ENCODE data around the gene ANKRD35. TPM values are rescaled to one million over a fixed set of nuclear protein-coding genes. Genes with fewer than 3 reads are reported as not detected.

ANKRD35 gene
- polyA plus RNA-seq, 1 of the 3 experiments (the other 2 are of a cell fraction): 0.08 TPM

GRCh38 chr1:145847827-145848226 is 37.8 kb downstream of the ANKRD35 start (continued):
- TF ChIP-seq CHD2 (IDR thresholded peaks at IDR 0.05; ENCODE audit: low read length, partially characterized antibody) (no peak), FOXM1 (IDR thresholded peaks at IDR 0.05; ENCODE audit: low read depth) (no peak), EZH2phosphoT487 (IDR thresholded peaks at IDR 0.05; ENCODE audit: borderline replicate concordance, low read depth) (no peak), USF1 (IDR thresholded peaks at IDR 0.05; ENCODE audit: borderline replicate concordance, low read depth) (no peak), MEF2A (IDR thresholded peaks at IDR 0.05; ENCODE audit: borderline replicate concordance, low read depth) (no peak)
- TF ChIP-seq, protein P1, sequence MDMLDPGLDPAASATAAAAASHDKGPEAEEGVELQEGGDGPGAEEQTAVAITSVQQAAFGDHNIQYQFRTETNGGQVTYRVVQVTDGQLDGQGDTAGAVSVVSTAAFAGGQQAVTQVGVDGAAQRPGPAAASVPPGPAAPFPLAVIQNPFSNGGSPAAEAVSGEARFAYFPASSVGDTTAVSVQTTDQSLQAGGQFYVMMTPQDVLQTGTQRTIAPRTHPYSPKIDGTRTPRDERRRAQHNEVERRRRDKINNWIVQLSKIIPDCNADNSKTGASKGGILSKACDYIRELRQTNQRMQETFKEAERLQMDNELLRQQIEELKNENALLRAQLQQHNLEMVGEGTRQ (IDR thresholded peaks at IDR 0.05; ENCODE audit: borderline replicate concordance, low read depth, low read length): no peak
- TF ChIP-seq, protein P2, sequence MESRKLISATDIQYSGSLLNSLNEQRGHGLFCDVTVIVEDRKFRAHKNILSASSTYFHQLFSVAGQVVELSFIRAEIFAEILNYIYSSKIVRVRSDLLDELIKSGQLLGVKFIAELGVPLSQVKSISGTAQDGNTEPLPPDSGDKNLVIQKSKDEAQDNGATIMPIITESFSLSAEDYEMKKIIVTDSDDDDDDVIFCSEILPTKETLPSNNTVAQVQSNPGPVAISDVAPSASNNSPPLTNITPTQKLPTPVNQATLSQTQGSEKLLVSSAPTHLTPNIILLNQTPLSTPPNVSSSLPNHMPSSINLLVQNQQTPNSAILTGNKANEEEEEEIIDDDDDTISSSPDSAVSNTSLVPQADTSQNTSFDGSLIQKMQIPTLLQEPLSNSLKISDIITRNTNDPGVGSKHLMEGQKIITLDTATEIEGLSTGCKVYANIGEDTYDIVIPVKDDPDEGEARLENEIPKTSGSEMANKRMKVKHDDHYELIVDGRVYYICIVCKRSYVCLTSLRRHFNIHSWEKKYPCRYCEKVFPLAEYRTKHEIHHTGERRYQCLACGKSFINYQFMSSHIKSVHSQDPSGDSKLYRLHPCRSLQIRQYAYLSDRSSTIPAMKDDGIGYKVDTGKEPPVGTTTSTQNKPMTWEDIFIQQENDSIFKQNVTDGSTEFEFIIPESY (IDR thresholded peaks at IDR 0.05; ENCODE audit: borderline replicate concordance, low read depth): no peak

GRCh38 chr1:145846201-145846612 is 39.5 kb downstream of the ANKRD35 start:
- Histone ChIP-seq H2AFZ (ENCODE audit: low read depth) (peak overlapping the region; percentile 77; the same call in 1 of the 2 replicates), H3K36me3 (replicated peaks in 1 of 2; ENCODE audit: control insufficient read depth in 1 of 2, insufficient read depth in 2 of 2, low read length in 1 of 2) (peaks cover 34 to 59% of the 10 kb centered on the region in 2 experiments), H3K9me2 (no peaks in the 10 kb centered on the region), H3K27ac (ENCODE audit: low read depth in 2 of 2, low read length in 1 of 2) (peak overlapping the region; percentile 49 to 73; a peak in 3 of 4 replicates), H3K4me3 (ENCODE audit: low read depth in 2 of 2, low read length in 1 of 2) (peak overlapping the region; percentile 60 to 68), H3F3A (replicated peaks; ENCODE audit: insufficient read depth) (peaks cover 50% of the 10 kb centered on the region), H3K27me3 (ENCODE audit: insufficient read depth) (no peaks in the 10 kb centered on the region), H3K4me1 (ENCODE audit: control insufficient read depth in 1 of 2, insufficient read depth in 2 of 2, low read depth in 1 of 2, low read length in 1 of 2) (peaks cover 3 to 14% of the 10 kb centered on the region in 2 experiments; a peak in 2 of 4 replicates), H3K4me2 (peak overlapping the region; percentile 96), H4K20me1 (ENCODE audit: insufficient read depth) (no peaks in the 10 kb centered on the region), H3K79me2 (ENCODE audit: insufficient read depth) (no peaks in the 10 kb centered on the region), H3K9me3 (no peaks in the 10 kb centered on the region), H3K9ac (peak overlapping the region; percentile 73; the same call in 1 of the 2 replicates)
- TF ChIP-seq PBX3 (IDR thresholded peaks at IDR 0.05) (no peak), SMC3 (IDR thresholded peaks at IDR 0.05; ENCODE audit: low read depth, low read length) (0 out of 2 replicates have a peak, but pooled peaks have one; percentile 26), RAD21 (IDR thresholded peaks at IDR 0.05; ENCODE audit: low read length) (peak; percentile 60), CTCF (IDR thresholded peaks at IDR 0.05) (peak; percentile 67), SIN3A (IDR thresholded peaks at IDR 0.05; ENCODE audit: borderline replicate concordance, low read depth, low read length) (0 out of 2 replicates have a peak, but pooled peaks have one; percentile 35), FOXM1 (IDR thresholded peaks at IDR 0.05; ENCODE audit: low read depth) (no peak), TCF12 (IDR thresholded peaks at IDR 0.05) (no peak), USF1 (IDR thresholded peaks at IDR 0.05; ENCODE audit: borderline replicate concordance, low read depth) (no peak)
- peak; percentile 81 for DNase-seq
- 97% methylated on average over 3 of the region's 3 CpGs for WGBS (ENCODE audit: low lambda C conversion rate)
- CTCF ChIA-PET: interaction anchor here (1.0 to 5.7 kb wide), 21 partner anchors 9 to 170 kb away, joined by 4 to 162 read pairs (median 13); partner anchors contain the start of genes ANKRD34A, ANKRD35, ITGA10 and PIAS3
- POLR2A ChIA-PET: interaction anchor here (0.8 to 5.6 kb wide), 2 partner anchors 12 to 118 kb away, joined by 3 to 66 read pairs; partner anchors contain the start of genes ANKRD34A, PIAS3 and POLR3GL
